T-helper 2 cell treated with Interferon-gamma antibody and Interleukin-4, amounts not matched to agents 5 μg/mL and 100 μg/mL, for 36 hours (primary cell): ENCODE results near the gene GPALPP1.
"Not testable (repeated sequence)": the region's sequence is repeated elsewhere in the genome, so short reads cannot be mapped to it uniquely, and the experiment has no call there.

ENCODE experiments used
- DNase-seq: peaks from one replicate; pipeline ENCODE4 v3.0.0; 2021; ENCODE audit warnings: low spot score
- H3K27ac Mint-ChIP-seq: one replicate; pipeline ENCODE4 v1.8.0; 2021; ENCODE audit warnings: mild to moderate bottlenecking, mixed read lengths
- H3K27me3 Mint-ChIP-seq: one replicate; pipeline ENCODE4 v1.8.0; 2021; ENCODE audit warnings: low read depth, mixed read lengths
- H3K36me3 Mint-ChIP-seq: one replicate; pipeline ENCODE4 v1.8.0; 2021; ENCODE audit warnings: low read depth, mixed read lengths
- H3K4me1 Mint-ChIP-seq: one replicate; pipeline ENCODE4 v1.8.0; 2021; ENCODE audit warnings: low read depth, mixed read lengths
- H3K4me3 Mint-ChIP-seq: one replicate; pipeline ENCODE4 v1.8.0; 2022; ENCODE audit warnings: mild to moderate bottlenecking, moderate library complexity, mixed read lengths
- H3K9me3 Mint-ChIP-seq: one replicate; pipeline ENCODE4 v1.8.0; 2021; ENCODE audit warnings: mixed read lengths

GPALPP1 gene

GRCh38 chr13:44989071-44989889, at the start of gene GPALPP1, which contains the start of gene NUFIP1:
GPALPP1 (plus strand) TSS chr13:44989538; CDS start chr13:44989655, 117 bp downstream.
NUFIP1 (minus strand) TSS chr13:44989471; CDS start chr13:44989436, 35 bp downstream.
- H3K9me3 Mint-ChIP-seq = no peaks in the 10 kb centered on the region
- H3K27ac Mint-ChIP-seq = peak within 1 kb of the TSS; percentile 99
- no peaks in the 10 kb centered on the region for H3K27me3 Mint-ChIP-seq
- DNase-seq = peak; percentile 92
- peaks cover 32% of the 10 kb centered on the region for H3K4me1 Mint-ChIP-seq
- peak within 1 kb of the TSS; percentile 96 for H3K4me3 Mint-ChIP-seq
- peaks cover 6% of the 10 kb centered on the region for H3K36me3 Mint-ChIP-seq

GRCh38 chr13:44943411-44943810, 45.9 kb upstream of the GPALPP1 start:
- not testable (repeated sequence) for H3K4me3 Mint-ChIP-seq, H3K36me3 Mint-ChIP-seq, H3K27me3 Mint-ChIP-seq, H3K27ac Mint-ChIP-seq, H3K4me1 Mint-ChIP-seq, DNase-seq, H3K9me3 Mint-ChIP-seq

- DNase-seq = no peak
- no peaks in the 10 kb centered on the region for H3K4me1 Mint-ChIP-seq
- no peaks in the 10 kb centered on the region for H3K36me3 Mint-ChIP-seq
- no peak overlapping the region for H3K27ac Mint-ChIP-seq
- H3K4me3 Mint-ChIP-seq = no peak overlapping the region
- no peaks in the 10 kb centered on the region for H3K27me3 Mint-ChIP-seq
- H3K9me3 Mint-ChIP-seq = no peaks in the 10 kb centered on the region
These were observed 38.2 kb upstream of the GPALPP1 start for GRCh38 chr13:44951184-44951583.

- no peak for DNase-seq
- H3K36me3 Mint-ChIP-seq = no peaks in the 10 kb centered on the region
- no peaks in the 10 kb centered on the region for H3K27me3 Mint-ChIP-seq
These were observed 36.7 kb upstream of the GPALPP1 start for GRCh38 chr13:44952671-44953070.

GRCh38 chr13:44954224-44954623, 35.1 kb upstream of the GPALPP1 start:
- no peak overlapping the region for H3K4me3 Mint-ChIP-seq
- no peaks in the 10 kb centered on the region for H3K4me1 Mint-ChIP-seq
- H3K36me3 Mint-ChIP-seq = peaks cover 4% of the 10 kb centered on the region
- no peak overlapping the region for H3K27ac Mint-ChIP-seq
- no peak for DNase-seq
- no peaks in the 10 kb centered on the region for H3K27me3 Mint-ChIP-seq
- no peaks in the 10 kb centered on the region for H3K9me3 Mint-ChIP-seq

More at GRCh38 chr13:44952671-44953070, 36.7 kb upstream of the GPALPP1 start:
- no peaks in the 10 kb centered on the region for H3K4me1 Mint-ChIP-seq
- H3K27ac Mint-ChIP-seq = no peak overlapping the region
- H3K4me3 Mint-ChIP-seq = no peak overlapping the region
- H3K9me3 Mint-ChIP-seq = no peaks in the 10 kb centered on the region

GRCh38 chr13:44955406-44955805, 33.9 kb upstream of the GPALPP1 start:
- Mint-ChIP-seq H3K27me3 (no peaks in the 10 kb centered on the region), H3K9me3 (no peaks in the 10 kb centered on the region), H3K4me3 (no peak overlapping the region), H3K4me1 (no peaks in the 10 kb centered on the region), H3K36me3 (peaks cover 6% of the 10 kb centered on the region), H3K27ac (no peak overlapping the region)
- DNase-seq = no peak

GRCh38 chr13:44961997-44962396, 27.3 kb upstream of the GPALPP1 start:
- Mint-ChIP-seq H3K9me3 (peaks cover 29% of the 10 kb centered on the region), H3K4me1 (no peaks in the 10 kb centered on the region), H3K27me3 (no peaks in the 10 kb centered on the region), H3K36me3 (peaks cover 51% of the 10 kb centered on the region), H3K4me3 (no peak overlapping the region), H3K27ac (no peak overlapping the region)
- no peak for DNase-seq

GRCh38 chr13:44967704-44968433, 21.5 kb upstream of the GPALPP1 start:
- Mint-ChIP-seq H3K36me3 (peaks cover 36% of the 10 kb centered on the region), H3K4me1 (peaks cover 3% of the 10 kb centered on the region), H3K4me3 (no peak overlapping the region), H3K9me3 (peaks cover 14% of the 10 kb centered on the region), H3K27ac (no peak overlapping the region), H3K27me3 (no peaks in the 10 kb centered on the region)
- no peak for DNase-seq

GRCh38 chr13:44968434-44968815, 20.9 kb upstream of the GPALPP1 start:
- H3K36me3 Mint-ChIP-seq = peaks cover 32% of the 10 kb centered on the region
- no peak overlapping the region for H3K4me3 Mint-ChIP-seq
- no peaks in the 10 kb centered on the region for H3K27me3 Mint-ChIP-seq
- H3K27ac Mint-ChIP-seq = no peak overlapping the region
- H3K4me1 Mint-ChIP-seq = peaks cover 3% of the 10 kb centered on the region
- DNase-seq = no peak
- peaks cover 10% of the 10 kb centered on the region for H3K9me3 Mint-ChIP-seq

GRCh38 chr13:44969551-44970484, 19.5 kb upstream of the GPALPP1 start:
- Mint-ChIP-seq H3K4me1 (peaks cover 3% of the 10 kb centered on the region), H3K4me3 (no peak overlapping the region), H3K27ac (no peak overlapping the region), H3K36me3 (peaks cover 18% of the 10 kb centered on the region), H3K27me3 (no peaks in the 10 kb centered on the region), H3K9me3 (peaks cover 5% of the 10 kb centered on the region)
- DNase-seq = no peak

- peaks cover 9% of the 10 kb centered on the region for H3K36me3 Mint-ChIP-seq
- no peak overlapping the region for H3K4me3 Mint-ChIP-seq
- H3K4me1 Mint-ChIP-seq = peaks cover 3% of the 10 kb centered on the region
- H3K27ac Mint-ChIP-seq = no peak overlapping the region
- H3K9me3 Mint-ChIP-seq = no peaks in the 10 kb centered on the region
- no peaks in the 10 kb centered on the region for H3K27me3 Mint-ChIP-seq
- DNase-seq = no peak
These were observed 17.4 kb upstream of the GPALPP1 start for GRCh38 chr13:44971656-44972595.

GRCh38 chr13:44972956-44973581, 16.3 kb upstream of the GPALPP1 start:
- H3K36me3 Mint-ChIP-seq = peaks cover 6% of the 10 kb centered on the region
- H3K27me3 Mint-ChIP-seq = no peaks in the 10 kb centered on the region
- no peak for DNase-seq
- H3K4me3 Mint-ChIP-seq = no peak overlapping the region
- H3K4me1 Mint-ChIP-seq = peaks cover 2% of the 10 kb centered on the region
- H3K27ac Mint-ChIP-seq = no peak overlapping the region
- no peaks in the 10 kb centered on the region for H3K9me3 Mint-ChIP-seq
